Measurements from ENCODE around the gene AMPD1. TPM values are rescaled to one million over a fixed set of nuclear protein-coding genes. Genes with fewer than 3 reads are reported as not detected.

Gene AMPD1
- total RNA-seq, 1 donor from 2014 or later: 8.2 TPM

DNA sequence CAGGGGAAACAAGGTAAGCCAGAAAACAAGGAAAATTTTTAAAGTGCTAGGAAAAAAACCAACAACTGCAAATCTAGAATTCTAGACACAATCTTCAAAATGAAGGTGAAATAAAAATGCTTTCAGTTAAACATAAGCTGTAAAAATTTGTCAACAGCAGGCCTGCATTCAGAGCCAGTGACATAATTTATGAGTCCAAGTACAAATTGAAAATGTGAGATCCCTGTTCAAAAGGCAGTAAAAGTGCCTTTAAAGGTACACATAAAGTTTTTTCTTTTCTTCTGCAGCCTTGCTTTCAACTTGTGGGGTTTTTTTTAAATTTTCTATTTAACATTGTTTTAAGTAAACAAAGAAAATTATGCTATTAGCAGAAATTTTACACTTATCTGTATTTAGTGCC is 62.9 kb downstream of the AMPD1 start:
- DNase-seq: no peak

- DNase-seq: no peak
Observed at GRCh38 chr1:114627107-114627506, 68.2 kb downstream of the AMPD1 start.

DNA sequence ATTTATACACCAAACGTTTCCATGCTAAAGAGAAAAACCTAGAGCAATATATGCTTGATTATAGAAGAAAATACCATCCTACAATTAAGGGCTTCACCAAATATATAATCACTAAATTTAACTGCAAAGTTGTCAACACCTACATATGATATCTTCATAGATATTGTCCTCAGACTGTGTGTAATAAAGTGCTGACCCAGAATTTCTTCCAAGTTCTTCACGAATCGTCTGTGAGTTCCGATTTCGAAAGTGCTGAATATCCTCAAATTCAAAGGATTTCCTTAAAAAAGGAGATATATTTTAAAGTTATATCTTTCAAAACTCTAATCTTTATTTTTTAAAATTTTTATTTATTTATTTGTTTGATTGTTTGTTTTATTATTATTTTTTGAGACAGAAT is 72.0 kb downstream of the AMPD1 start:
- DNase-seq: no peak

Small RNA genes within 50 kb of the gene (small RNA-seq; reads per million reads assigned to genes)
- not detected for gene RN7SL432P (ENCODE audit: low replicate concordance)
- gene RNY1P13 (ENCODE audit: low replicate concordance): 0.07 reads per million

Other genes starting within 250 kb of the AMPD1 start
- gene TRIM33, start 184.3 kb downstream of the AMPD1 start, total RNA-seq: 61.4 TPM
- gene BCAS2, start 113.9 kb downstream of the AMPD1 start, total RNA-seq: 30.0 TPM
- 14.9 TPM for gene DENND2C, start 25.5 kb downstream of the AMPD1 start, total RNA-seq
- gene NRAS, start 21.2 kb upstream of the AMPD1 start, total RNA-seq: 36.7 TPM
- 487 TPM for gene CSDE1, start 62.4 kb upstream of the AMPD1 start, total RNA-seq
- 69.0 TPM for gene SIKE1, start 85.1 kb upstream of the AMPD1 start, total RNA-seq
- not detected for gene SYCP1, start 159.3 kb upstream of the AMPD1 start, total RNA-seq

All from skin of body (tissue), 3 donors.